Liver (tissue), 9 donors: Measurements from ENCODE around the gene LYSMD1. TPM values are rescaled to one million over a fixed set of nuclear protein-coding genes. Genes with fewer than 3 reads are reported as not detected.
A peak's percentile ranks its signal among the peaks of the same experiment; 100 is the strongest.

Experiments used
- DNase-seq: peaks from one replicate; pipeline ENCODE4 v3.0.0-alpha.2; 2017; ENCODE audit warnings: low spot score
- H3K27ac ChIP-seq, 2 donors: one replicate each; pipeline ENCODE4 v1.7.0; 2013; ENCODE audit warnings: inconsistent platforms in 2 of 2, low read length in 2 of 2, control low read depth in 1 of 2, low read depth in 1 of 2, mild to moderate bottlenecking in 1 of 2
- H3K27me3 ChIP-seq, 4 donors: one replicate each; pipeline versions ENCODE4 v1.6.1 to v1.7.0; 2013; ENCODE audit warnings: low read length in 3 of 4, inconsistent platforms in 1 of 4, mild to moderate bottlenecking in 1 of 4, moderate library complexity in 1 of 4; ENCODE audit not compliant: control insufficient read depth in 4 of 4, insufficient read depth in 4 of 4
- H3K36me3 ChIP-seq, 4 donors: one replicate each; pipeline versions ENCODE4 v1.6.1 to v1.7.0; 2013; ENCODE audit warnings: low read length in 3 of 4, mild to moderate bottlenecking in 3 of 4, low read depth in 1 of 4, moderate library complexity in 1 of 4; ENCODE audit not compliant: control insufficient read depth in 4 of 4, insufficient read depth in 3 of 4
- H3K4me1 ChIP-seq, 4 donors: one replicate each; pipeline versions ENCODE4 v1.6.1 to v1.7.0; 2013; ENCODE audit warnings: low read length in 3 of 4, mild to moderate bottlenecking in 3 of 4, moderate library complexity in 1 of 4; ENCODE audit not compliant: control insufficient read depth in 4 of 4, insufficient read depth in 4 of 4
- H3K4me3 ChIP-seq, 3 donors: one replicate each; pipeline versions ENCODE4 v1.6.1 to v1.7.0; 2013; ENCODE audit warnings: low read length in 3 of 3, control low read depth in 1 of 3, low read depth in 1 of 3, mild to moderate bottlenecking in 1 of 3
- H3K9ac ChIP-seq, 2 donors: one replicate each; pipeline ENCODE4 v1.7.0; 2013; ENCODE audit warnings: low read length in 2 of 2, mild to moderate bottlenecking in 2 of 2, moderate library complexity in 2 of 2, control low read depth in 1 of 2, low read depth in 1 of 2
- H3K9me3 ChIP-seq, 4 donors: one replicate each; pipeline versions ENCODE4 v1.6.1 to v1.7.0; 2013; ENCODE audit warnings: low read length in 3 of 4; ENCODE audit not compliant: control insufficient read depth in 4 of 4
- EGR1 ChIP-seq, 2 donors: IDR thresholded peaks; 2 replicates each; pipeline ENCODE4 v1.6.1; 2016 to 2018; ENCODE audit warnings: antibody characterized with exemption in 2 of 2, low read depth in 2 of 2
- FOXA1 ChIP-seq: IDR thresholded peaks from 2 replicates; pipeline ENCODE4 v1.6.1; 2016; ENCODE audit warnings: antibody characterized with exemption
- GABPA ChIP-seq, 2 donors: IDR thresholded peaks in 1 of 2; conservative IDR thresholded peaks in 1 of 2; 2 replicates each; pipeline ENCODE4 v1.6.1; 2016; ENCODE audit warnings: antibody characterized with exemption in 2 of 2, mild to moderate bottlenecking in 1 of 2, moderate library complexity in 1 of 2
- HNF4A ChIP-seq, 2 donors: conservative IDR thresholded peaks; 2 replicates each; pipeline ENCODE4 v1.6.1; 2016; ENCODE audit warnings: antibody characterized with exemption in 2 of 2, mild to moderate bottlenecking in 2 of 2
- HNF4G ChIP-seq: IDR thresholded peaks from 2 replicates; pipeline ENCODE4 v1.6.1; 2016; ENCODE audit warnings: antibody characterized with exemption
- NR2F2 ChIP-seq: IDR thresholded peaks from 2 replicates; pipeline ENCODE4 v1.6.1; 2016; ENCODE audit warnings: antibody characterized with exemption
- RAD21 ChIP-seq, 2 donors: IDR thresholded peaks; 2 replicates each; pipeline ENCODE4 v1.6.1; 2016; ENCODE audit warnings: antibody characterized with exemption in 2 of 2, mild to moderate bottlenecking in 2 of 2
- REST ChIP-seq: IDR thresholded peaks from 2 replicates; pipeline ENCODE4 v1.6.1; 2016; ENCODE audit warnings: antibody characterized with exemption, mild to moderate bottlenecking
- RXRA ChIP-seq, 2 donors: IDR thresholded peaks; 2 replicates each; pipeline ENCODE4 v1.6.1; 2017 to 2018; ENCODE audit warnings: antibody characterized with exemption in 2 of 2, mild to moderate bottlenecking in 1 of 2
- SP1 ChIP-seq: IDR thresholded peaks from 2 replicates; pipeline ENCODE4 v1.6.1; 2018; ENCODE audit warnings: antibody characterized with exemption, mild to moderate bottlenecking
- TAF1 ChIP-seq: conservative IDR thresholded peaks from 2 replicates; pipeline ENCODE4 v1.6.1; 2016; ENCODE audit warnings: antibody characterized with exemption, mild to moderate bottlenecking
- YY1 ChIP-seq: IDR thresholded peaks from 2 replicates; pipeline ENCODE4 v1.6.1; 2016; ENCODE audit warnings: antibody characterized with exemption, mild to moderate bottlenecking
- WGBS: extraction: QIAGEN DNeasy Blood & Tissue Kit; methylation state at CpG from one replicate; pipeline ENCODE4 v1.1.7; 2013; 5-methylcytosine and 5-hydroxymethylcytosine counted together
- polyA plus RNA-seq, 2 donors: library from polyadenylated mRNA; stranded (reverse) in 1 of 2; unstranded in 1 of 2; fragments of 200-250 nt in 1 of 2; fragments of >200 nt in 1 of 2; fragmentation: Nextera tagmentation in 1 of 2; extraction: Ambion mirVana in 1 of 2; gene quantifications; one replicate each; pipeline versions ENCODE4 v1.2.1 to v1.2.3, GENCODE V29; 2013 to 2015
- total RNA-seq, 2 donors: library from RNA; depleted of rRNA; stranded (reverse); fragments of >200 nt; gene quantifications; one replicate each; pipeline ENCODE4 v1.2.3, GENCODE V29; 2014
- TF ChIP-seq, protein P1 (sequence below): IDR thresholded peaks from 2 replicates; pipeline ENCODE4 v1.6.1; 2016; ENCODE audit warnings: antibody characterized with exemption
- TF ChIP-seq, protein P2 (sequence below): IDR thresholded peaks from 2 replicates; pipeline ENCODE4 v1.6.1; 2016; ENCODE audit warnings: antibody characterized with exemption
- TF ChIP-seq, protein P3 (sequence below): fragments of 150-350 bp; IDR thresholded peaks from 2 replicates; pipeline ENCODE4 v1.5.1; 2017; ENCODE audit warnings: improper control_type of control experiment, low read depth, low read length; ENCODE audit not compliant: missing input control
- donor health status: healthy.
- donor health status: healthy.
- donor health status: healthy.
- donor health status: healthy.
- donor health status: healthy.

Gene LYSMD1
- total and polyA plus RNA-seq, 4 donors = 2.8 to 5.3 (median 3.9) TPM

- Histone ChIP-seq H3K4me1 (peaks cover 3 to 31% (median 22%) of the 10 kb centered on the region in 4 donors), H3K9ac (peak overlapping the region; percentile 39 to 91), H3K4me3 (peak overlapping the region; percentile 56 to 88 (median 86)), H3K27ac (peak overlapping the region; percentile 63 to 84), H3K36me3 (peaks cover 0 to 22% (median 9%) of the 10 kb centered on the region in 4 donors), H3K9me3 (no peaks in the 10 kb centered on the region), H3K27me3 (no peaks in the 10 kb centered on the region)
- 7% methylated on average over 15 of the region's 15 CpGs for WGBS
- TF ChIP-seq RAD21 (IDR thresholded peaks at IDR 0.05) = no peak
- TF ChIP-seq NR2F2 = peak; percentile 88
- DNase-seq = no peak
Observed at GRCh38 chr1:151165281-151165737, 393 bp downstream of the LYSMD1 start.

DNA sequence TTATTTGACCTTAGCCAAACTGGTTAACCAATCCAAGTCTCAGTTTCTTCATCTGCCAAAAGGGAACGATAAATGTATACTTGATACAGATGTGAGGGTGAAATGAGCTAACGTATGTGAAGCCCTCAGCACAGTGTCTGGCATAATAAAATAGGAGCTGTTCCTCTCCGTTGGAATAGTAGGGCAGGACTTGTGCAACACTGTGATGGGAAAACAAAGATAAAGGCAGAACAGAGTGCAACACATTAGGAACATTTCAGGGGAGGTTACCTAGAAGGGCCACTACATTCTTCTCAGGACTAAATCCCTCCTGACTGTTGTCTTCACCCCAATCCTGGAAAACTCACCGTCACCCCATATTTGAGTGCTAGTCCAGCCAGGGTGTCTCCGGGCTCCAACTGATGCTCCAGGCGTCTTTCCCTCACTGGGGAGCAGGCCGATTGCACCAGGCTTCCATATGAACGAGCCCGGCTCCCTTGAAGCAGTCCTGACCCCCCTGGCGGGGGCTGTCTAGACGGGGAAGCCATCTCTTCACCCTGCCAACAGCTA is 896 bp downstream of the LYSMD1 start:
- H3K9ac ChIP-seq = peak overlapping the region; percentile 39 to 91
- peaks cover 0 to 26% (median 10%) of the 10 kb centered on the region in 4 donors for H3K36me3 ChIP-seq
- H3K27me3 ChIP-seq = no peaks in the 10 kb centered on the region
- H3K4me3 ChIP-seq = peak overlapping the region; percentile 56 to 88 (median 86)
- peak; percentile 32 for TF ChIP-seq HNF4G
- TF ChIP-seq RXRA (IDR thresholded peaks at IDR 0.05) = peak in 1 of 2 donors; percentile 9
- peak in 1 of 2 donors; percentile 37 for TF ChIP-seq GABPA (IDR thresholded peaks at IDR 0.05 in 1 of 2, conservative IDR thresholded peaks at IDR 0.05 in 1 of 2)
- TF ChIP-seq EGR1 (IDR thresholded peaks at IDR 0.05; ENCODE audit: low read depth in 2 of 2) = peak in 1 of 2 donors; percentile 26
- TF ChIP-seq HNF4A (conservative IDR thresholded peaks at IDR 0.05) = peak; percentile 40 to 46
- TF ChIP-seq RAD21 (IDR thresholded peaks at IDR 0.05) = peak in 1 of 2 donors; percentile 15
- TF ChIP-seq, protein P1, sequence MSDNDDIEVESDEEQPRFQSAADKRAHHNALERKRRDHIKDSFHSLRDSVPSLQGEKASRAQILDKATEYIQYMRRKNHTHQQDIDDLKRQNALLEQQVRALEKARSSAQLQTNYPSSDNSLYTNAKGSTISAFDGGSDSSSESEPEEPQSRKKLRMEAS = no peak
- peak; percentile 2 for TF ChIP-seq SP1
- TF ChIP-seq REST = no peak
- peaks cover 3 to 31% (median 22%) of the 10 kb centered on the region in 4 donors for H3K4me1 ChIP-seq
- WGBS = 13% methylated on average over 11 of the region's 11 CpGs
- peak overlapping the region; percentile 63 to 84 for H3K27ac ChIP-seq
- H3K9me3 ChIP-seq = no peaks in the 10 kb centered on the region
- DNase-seq = no peak

DNA sequence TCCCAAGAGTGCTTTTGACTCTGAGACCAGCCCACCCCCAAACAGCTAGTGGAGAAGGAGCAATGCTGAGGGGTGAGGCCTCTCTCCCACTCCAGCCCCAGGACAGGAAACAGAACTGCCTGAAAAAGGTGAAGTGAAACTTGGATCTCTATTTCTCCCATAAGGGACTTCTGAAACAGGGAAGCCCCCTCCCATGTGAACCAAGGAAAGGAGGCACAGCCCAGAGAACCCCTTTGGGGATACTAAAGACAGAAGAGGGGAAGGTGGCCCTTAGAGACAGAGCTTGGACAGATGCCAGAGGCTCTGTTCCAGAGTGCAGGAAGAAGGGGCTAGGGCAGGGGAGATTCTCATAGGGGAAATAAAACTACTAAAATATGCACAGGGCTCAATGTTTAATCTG is 6.3 kb downstream of the LYSMD1 start:
- no peak for DNase-seq
- Histone ChIP-seq H3K9me3 (no peaks in the 10 kb centered on the region), H3K27ac (no peak overlapping the region), H3K4me1 (peaks cover 0 to 7% (median 5%) of the 10 kb centered on the region in 4 donors), H3K9ac (no peak overlapping the region), H3K4me3 (no peak overlapping the region), H3K27me3 (no peaks in the 10 kb centered on the region), H3K36me3 (peaks cover 2 to 35% (median 14%) of the 10 kb centered on the region in 4 donors)
- TF ChIP-seq, protein P2, sequence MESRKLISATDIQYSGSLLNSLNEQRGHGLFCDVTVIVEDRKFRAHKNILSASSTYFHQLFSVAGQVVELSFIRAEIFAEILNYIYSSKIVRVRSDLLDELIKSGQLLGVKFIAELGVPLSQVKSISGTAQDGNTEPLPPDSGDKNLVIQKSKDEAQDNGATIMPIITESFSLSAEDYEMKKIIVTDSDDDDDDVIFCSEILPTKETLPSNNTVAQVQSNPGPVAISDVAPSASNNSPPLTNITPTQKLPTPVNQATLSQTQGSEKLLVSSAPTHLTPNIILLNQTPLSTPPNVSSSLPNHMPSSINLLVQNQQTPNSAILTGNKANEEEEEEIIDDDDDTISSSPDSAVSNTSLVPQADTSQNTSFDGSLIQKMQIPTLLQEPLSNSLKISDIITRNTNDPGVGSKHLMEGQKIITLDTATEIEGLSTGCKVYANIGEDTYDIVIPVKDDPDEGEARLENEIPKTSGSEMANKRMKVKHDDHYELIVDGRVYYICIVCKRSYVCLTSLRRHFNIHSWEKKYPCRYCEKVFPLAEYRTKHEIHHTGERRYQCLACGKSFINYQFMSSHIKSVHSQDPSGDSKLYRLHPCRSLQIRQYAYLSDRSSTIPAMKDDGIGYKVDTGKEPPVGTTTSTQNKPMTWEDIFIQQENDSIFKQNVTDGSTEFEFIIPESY = no peak
- TF ChIP-seq GABPA (IDR thresholded peaks at IDR 0.05 in 1 of 2, conservative IDR thresholded peaks at IDR 0.05 in 1 of 2) = no peak
- TF ChIP-seq NR2F2 = no peak
- no peak for TF ChIP-seq REST
- no peak for TF ChIP-seq HNF4A (conservative IDR thresholded peaks at IDR 0.05)
- no peak for TF ChIP-seq FOXA1
- no peak for TF ChIP-seq YY1
- no peak for TF ChIP-seq TAF1
- TF ChIP-seq RXRA (IDR thresholded peaks at IDR 0.05) = no peak
- no peak for TF ChIP-seq HNF4G
- TF ChIP-seq, protein P3, sequence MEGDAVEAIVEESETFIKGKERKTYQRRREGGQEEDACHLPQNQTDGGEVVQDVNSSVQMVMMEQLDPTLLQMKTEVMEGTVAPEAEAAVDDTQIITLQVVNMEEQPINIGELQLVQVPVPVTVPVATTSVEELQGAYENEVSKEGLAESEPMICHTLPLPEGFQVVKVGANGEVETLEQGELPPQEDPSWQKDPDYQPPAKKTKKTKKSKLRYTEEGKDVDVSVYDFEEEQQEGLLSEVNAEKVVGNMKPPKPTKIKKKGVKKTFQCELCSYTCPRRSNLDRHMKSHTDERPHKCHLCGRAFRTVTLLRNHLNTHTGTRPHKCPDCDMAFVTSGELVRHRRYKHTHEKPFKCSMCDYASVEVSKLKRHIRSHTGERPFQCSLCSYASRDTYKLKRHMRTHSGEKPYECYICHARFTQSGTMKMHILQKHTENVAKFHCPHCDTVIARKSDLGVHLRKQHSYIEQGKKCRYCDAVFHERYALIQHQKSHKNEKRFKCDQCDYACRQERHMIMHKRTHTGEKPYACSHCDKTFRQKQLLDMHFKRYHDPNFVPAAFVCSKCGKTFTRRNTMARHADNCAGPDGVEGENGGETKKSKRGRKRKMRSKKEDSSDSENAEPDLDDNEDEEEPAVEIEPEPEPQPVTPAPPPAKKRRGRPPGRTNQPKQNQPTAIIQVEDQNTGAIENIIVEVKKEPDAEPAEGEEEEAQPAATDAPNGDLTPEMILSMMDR = no peak
- TF ChIP-seq EGR1 (IDR thresholded peaks at IDR 0.05; ENCODE audit: low read depth in 2 of 2) = no peak
